ENCODE measurements around the gene CUL3.

- TF ChIP-seq CTCF (conservative IDR thresholded peaks at IDR 0.05; ENCODE audit: low read depth in 2 of 2) (no peak), ZNF462 (CRISPR knock-in tag; IDR thresholded peaks at IDR 0.05) (no peak), POLR2AphosphoS5 (IDR thresholded peaks at IDR 0.05; ENCODE audit: low read depth) (no peak), ZNF114 (CRISPR knock-in tag; IDR thresholded peaks at IDR 0.05) (no peak), CREB1 (CRISPR knock-in tag; IDR thresholded peaks at IDR 0.05; ENCODE audit: low read depth) (no peak), REST (IDR thresholded peaks at IDR 0.05; ENCODE audit: unreplicated experiment) (no peak), STAT1 (IDR thresholded peaks at IDR 0.05; ENCODE audit: unreplicated experiment) (no peak)
Measured at GRCh38 chr2:224612578-224612977, 27.4 kb upstream of the CUL3 start.

All from GM23338 (cell line).